Measurements from ENCODE around the gene KRT10.

KRT10 gene

GRCh38 chr17:40778461-40778860 lies 44.0 kb downstream of the KRT10 start:
- ATAC-seq (replicated peaks) (no peak), DNase-seq (no peak)
- H3K4me1 Mint-ChIP-seq, result peaks cover 0 to 1% of the 10 kb centered on the region in 2 donors
- no peak overlapping the region for H3K4me3 Mint-ChIP-seq
- no peak overlapping the region for H3K27ac Mint-ChIP-seq
- no peaks in the 10 kb centered on the region for H3K36me3 Mint-ChIP-seq
- peaks cover 51 to 60% of the 10 kb centered on the region in 2 donors for H3K27me3 Mint-ChIP-seq
- no peaks in the 10 kb centered on the region for H3K9me3 Mint-ChIP-seq

- Mint-ChIP-seq H3K27me3 (peaks cover 47 to 56% of the 10 kb centered on the region in 2 donors), H3K27ac (no peak overlapping the region), H3K4me3 (no peak overlapping the region), H3K4me1 (peaks cover 0 to 1% of the 10 kb centered on the region in 2 donors), H3K9me3 (no peaks in the 10 kb centered on the region), H3K36me3 (no peaks in the 10 kb centered on the region)
- DNase-seq (no peak), ATAC-seq (replicated peaks) (no peak)
Observed at GRCh38 chr17:40777971-40778370, 44.4 kb downstream of the KRT10 start.

GRCh38 chr17:40777459-40777858 lies 45.0 kb downstream of the KRT10 start:
- H3K9me3 Mint-ChIP-seq, result no peaks in the 10 kb centered on the region
- no peak for DNase-seq
- H3K27ac Mint-ChIP-seq, result no peak overlapping the region
- no peak overlapping the region for H3K4me3 Mint-ChIP-seq
- ATAC-seq (replicated peaks), result no peak
- peaks cover 51 to 60% of the 10 kb centered on the region in 2 donors for H3K27me3 Mint-ChIP-seq
- H3K4me1 Mint-ChIP-seq, result peaks cover 0 to 1% of the 10 kb centered on the region in 2 donors
- H3K36me3 Mint-ChIP-seq, result no peaks in the 10 kb centered on the region

GRCh38 chr17:40775945-40776344 lies 46.5 kb downstream of the KRT10 start:
- Mint-ChIP-seq H3K9me3 (no peaks in the 10 kb centered on the region), H3K4me1 (peaks cover 0 to 1% of the 10 kb centered on the region in 2 donors), H3K36me3 (no peaks in the 10 kb centered on the region), H3K27ac (no peak overlapping the region), H3K27me3 (peaks cover 50 to 66% of the 10 kb centered on the region in 2 donors), H3K4me3 (no peak overlapping the region)
- DNase-seq (no peak), ATAC-seq (replicated peaks) (no peak)

GRCh38 chr17:40772101-40772500 lies 50.3 kb downstream of the KRT10 start, which contains the start of gene KRT26:
Gene KRT26, minus strand, starts transcription at chr17:40772201. Its CDS starts 88 bp downstream, at chr17:40772113.
- Mint-ChIP-seq H3K36me3 (no peaks in the 10 kb centered on the region), H3K27me3 (peaks cover 47 to 50% of the 10 kb centered on the region in 2 donors)

More at GRCh38 chr17:40772101-40772500, 50.3 kb downstream of the KRT10 start, which contains the start of gene KRT26:
- no peaks in the 10 kb centered on the region for H3K4me1 Mint-ChIP-seq
- no peak within 1 kb of the TSS for H3K27ac Mint-ChIP-seq
- H3K9me3 Mint-ChIP-seq, result no peaks in the 10 kb centered on the region
- no peak within 1 kb of the TSS for H3K4me3 Mint-ChIP-seq
- no peak for ATAC-seq (replicated peaks)
- no peak for DNase-seq
